GM18520 (cell line): ENCODE measurements around the gene PLAGL2.
"Not testable (repeated sequence)": the region's sequence is repeated elsewhere in the genome, so short reads cannot be mapped to it uniquely, and the experiment has no call there.

Experiments
- ATAC-seq: cut with Tn5 transposase; IDR thresholded peaks from one replicate; pipeline ENCODE4 v1.9.1; 2021; ENCODE audit not compliant: unreplicated experiment

Gene PLAGL2

DNA sequence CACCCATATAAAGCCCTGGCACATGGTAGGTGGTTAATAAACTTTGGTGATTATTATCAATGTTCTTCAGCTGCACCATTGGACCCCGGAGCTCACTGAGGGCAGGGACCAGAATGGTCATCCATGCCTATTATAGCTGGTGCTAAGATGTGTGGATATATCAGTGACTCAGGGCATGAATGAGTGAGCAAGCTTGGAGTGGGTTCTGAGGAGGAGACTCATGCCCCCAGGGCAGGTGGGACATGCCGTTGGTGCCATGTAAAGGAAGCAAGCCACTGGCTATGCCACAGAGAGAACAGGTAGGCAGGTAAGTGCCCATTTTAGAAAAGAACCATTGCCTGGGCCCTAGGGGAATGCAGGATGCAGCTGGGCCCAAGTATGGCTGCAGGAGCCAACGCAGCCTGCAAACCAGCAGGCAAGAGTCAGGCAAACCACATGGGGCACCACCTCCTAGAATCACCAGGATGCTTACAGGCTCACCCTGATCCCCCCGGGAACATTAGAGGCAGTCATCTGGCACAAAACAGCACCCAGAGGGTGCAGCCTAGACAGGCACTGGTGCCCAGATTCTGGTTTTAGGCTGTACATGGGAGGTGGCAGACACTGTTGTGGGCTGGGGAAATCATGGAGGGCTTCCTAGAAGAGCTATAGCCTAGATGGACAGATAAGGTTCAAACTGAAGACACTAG, 23.5 kb downstream of the PLAGL2 start:
- no peak for ATAC-seq

DNA sequence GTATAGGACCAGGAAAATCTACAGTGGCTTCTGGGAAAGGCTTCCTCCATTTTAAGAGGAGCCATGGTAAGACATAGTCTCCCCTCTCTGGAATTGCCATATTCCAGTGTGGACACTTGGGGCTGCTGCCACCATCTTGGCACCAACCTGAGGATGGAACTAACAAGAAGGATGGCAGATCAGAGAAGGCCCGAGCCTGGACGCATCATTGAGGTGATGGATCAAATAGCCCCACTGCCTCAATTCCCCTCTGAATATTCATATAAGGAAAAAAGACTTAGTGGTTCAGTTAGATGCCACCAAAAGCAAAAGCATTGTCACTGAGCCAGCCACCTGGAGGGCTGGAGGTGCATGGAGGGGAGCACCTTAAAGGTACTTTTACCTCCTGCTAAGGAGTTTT, 25.9 kb downstream of the PLAGL2 start:
- no peak for ATAC-seq

DNA sequence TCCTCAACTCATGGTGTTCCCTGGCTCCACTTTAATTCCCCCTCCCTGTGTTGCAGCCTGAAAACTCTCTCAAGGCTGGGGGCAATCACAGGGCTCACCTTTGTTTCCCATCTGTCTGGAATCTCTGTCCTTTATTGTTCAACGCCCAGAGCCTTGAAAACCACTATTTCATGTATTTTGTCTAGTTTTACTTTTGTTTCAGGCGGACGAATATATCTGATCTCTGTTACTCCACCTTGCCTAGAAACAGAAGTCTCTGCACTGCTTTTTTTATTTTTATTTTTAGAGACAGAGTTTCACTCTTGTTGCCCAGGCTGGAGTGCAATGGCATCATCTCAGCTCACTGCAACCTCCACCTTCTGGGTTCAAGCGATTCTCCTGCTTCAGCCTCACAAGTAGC, 27.6 kb downstream of the PLAGL2 start:
- no peak for ATAC-seq

DNA sequence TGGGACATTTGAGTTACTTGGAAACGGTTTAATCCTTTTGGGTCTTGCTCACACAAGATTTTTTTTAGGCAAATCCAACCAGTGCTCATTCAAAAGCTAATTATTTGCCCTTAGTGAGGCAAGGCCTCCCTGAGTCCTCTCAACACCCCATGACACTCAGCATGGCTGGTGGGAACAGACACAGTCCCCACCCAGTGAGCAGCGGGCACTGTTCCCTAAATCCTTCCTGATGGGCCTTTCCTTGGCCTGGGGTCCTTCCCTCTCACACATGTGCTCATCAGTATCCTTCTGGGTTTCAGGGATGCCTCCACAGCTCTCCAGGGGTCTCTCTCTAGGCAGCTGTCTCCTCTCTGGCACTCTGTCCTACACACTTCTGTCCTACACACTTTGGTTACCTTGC, 28.0 kb downstream of the PLAGL2 start:
- no peak for ATAC-seq

DNA sequence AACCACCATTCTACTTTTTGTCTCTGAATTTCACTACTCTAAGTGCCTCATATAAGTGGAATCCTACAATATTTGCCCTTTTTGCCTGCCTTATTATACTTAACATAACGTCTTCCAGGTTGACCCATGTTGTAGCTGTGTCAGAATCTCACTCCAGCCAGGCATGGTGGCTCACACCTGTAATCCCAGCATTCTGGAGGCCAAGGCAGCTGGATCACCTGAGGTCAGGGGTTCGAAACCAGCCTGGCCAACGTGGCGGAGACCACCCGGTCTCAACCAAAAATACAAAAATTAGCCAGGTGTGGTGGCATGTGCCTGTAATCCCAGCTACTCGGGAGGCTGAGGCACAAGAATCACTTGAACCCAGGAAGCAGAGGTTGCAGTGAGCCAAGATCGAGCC, 29.8 kb downstream of the PLAGL2 start:
- ATAC-seq, result not testable (repeated sequence)

DNA sequence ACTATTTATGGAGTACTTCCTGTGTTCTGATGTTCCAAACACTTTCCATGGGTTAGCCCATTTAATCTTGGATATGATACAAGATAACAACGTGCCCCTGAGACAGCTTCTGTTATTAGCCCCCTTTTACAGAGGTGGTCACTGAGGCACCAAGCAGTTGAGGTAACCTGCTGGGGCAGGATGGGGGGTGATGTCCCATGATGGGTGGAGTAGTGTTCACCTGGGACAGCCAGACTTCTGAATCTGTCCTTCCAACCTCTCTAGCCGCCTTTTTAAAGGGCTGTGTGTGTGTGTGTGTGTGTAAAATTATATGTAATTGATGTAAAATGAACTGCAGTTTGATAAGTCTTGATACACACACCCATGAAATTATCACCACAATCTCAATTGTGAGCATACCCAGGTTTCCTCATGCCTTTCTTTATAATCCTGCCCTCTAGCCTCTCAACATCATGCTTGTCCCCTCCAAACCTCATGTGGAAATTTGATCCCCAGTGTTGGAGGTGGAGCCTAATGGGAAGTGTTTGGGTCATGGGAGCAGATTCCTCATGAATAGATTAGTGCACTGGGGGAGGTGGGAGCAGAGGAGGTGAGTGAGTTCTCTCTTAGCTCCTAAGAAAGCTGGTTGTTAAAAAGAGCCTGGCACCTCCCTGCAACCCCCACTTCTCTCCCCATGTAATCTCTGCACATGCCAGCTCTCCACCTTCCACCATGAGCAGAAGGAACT, 39.2 kb downstream of the PLAGL2 start:
- ATAC-seq, result no peak

DNA sequence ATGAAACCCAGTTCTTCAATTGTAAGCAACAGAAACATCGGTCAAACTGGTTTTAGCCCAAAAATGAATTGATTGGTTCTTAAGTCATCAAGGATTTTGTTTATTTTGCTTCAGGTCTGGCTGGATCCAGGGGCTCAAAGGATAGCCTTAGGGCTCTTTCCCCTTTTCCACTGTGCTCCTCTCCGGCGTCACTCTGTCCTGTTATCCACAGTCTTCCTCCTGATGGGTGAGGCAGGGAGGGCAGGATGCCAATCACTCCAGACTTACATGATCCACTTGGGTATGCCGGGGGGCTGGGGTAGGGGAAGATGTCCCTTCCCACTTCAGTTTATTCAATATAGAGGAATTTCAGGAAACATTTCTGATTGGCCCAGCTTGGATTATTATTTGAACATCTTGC, 40.0 kb downstream of the PLAGL2 start:
- no peak for ATAC-seq

DNA sequence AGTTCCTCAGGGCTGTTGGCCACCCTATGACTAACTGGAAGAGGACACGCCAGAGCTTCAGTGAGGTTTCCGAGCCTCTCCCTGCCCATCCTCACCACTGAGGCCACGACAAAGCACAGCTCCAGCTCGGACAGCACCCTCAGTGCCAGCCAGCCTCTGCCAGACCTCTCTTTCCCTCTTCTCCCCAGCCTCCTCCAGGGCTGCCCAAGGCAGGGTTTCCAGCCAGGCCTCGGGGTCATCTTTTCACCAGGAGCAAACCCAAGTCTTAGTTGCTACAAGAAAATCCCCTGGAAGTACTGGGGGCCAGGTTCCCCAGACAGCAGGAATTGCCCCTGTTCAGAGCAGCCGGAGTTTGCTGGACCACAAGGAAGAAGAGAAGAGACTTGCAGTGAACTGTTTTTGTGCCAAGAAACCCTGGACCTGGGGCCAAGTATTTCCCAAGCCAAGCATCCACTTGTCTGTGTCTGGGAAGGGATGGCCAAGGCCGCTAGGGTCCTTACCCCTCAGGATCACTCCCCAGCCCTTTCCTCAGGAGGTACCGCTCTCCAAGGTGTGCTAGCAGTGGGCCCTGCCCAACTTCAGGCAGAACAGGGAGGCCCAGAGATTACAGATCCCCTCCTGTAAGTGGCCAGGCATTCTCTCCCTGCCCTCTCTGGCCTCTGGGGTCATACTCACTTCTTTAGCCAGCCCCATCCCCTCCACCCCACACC, 41.6 kb downstream of the PLAGL2 start:
- no peak for ATAC-seq

DNA sequence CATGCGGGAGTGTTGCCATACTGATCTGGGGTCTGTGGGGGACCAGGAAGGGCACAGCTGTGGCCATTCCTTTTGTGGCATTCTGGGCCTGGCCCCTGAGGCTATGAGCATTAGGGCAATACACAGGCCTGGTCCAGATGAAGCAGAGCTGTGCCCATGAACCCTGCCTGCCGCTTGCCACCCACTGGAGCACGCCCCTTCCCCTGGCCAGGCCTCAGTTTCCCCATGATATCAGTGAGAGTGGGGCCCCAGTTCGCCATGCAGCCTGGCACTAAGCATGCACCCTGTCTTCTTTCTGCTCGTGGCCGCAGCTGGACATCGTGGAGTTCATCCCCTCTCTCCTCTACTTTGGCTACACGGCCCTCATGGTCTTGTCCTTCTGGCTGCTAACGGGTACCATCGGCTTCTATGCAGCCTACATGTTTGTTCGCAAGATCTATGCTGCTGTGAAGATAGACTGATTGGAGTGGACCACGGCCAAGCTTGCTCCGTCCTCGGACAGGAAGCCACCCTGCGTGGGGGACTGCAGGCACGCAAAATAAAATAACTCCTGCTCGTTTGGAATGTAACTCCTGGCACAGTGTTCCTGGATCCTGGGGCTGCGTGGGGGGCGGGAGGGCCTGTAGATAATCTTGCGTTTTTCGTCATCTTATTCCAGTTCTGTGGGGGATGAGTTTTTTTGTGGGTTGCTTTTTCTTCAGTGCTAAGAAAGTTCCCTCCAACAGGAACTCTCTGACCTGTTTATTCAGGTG, 42.4 kb downstream of the PLAGL2 start:
- no peak for ATAC-seq

DNA sequence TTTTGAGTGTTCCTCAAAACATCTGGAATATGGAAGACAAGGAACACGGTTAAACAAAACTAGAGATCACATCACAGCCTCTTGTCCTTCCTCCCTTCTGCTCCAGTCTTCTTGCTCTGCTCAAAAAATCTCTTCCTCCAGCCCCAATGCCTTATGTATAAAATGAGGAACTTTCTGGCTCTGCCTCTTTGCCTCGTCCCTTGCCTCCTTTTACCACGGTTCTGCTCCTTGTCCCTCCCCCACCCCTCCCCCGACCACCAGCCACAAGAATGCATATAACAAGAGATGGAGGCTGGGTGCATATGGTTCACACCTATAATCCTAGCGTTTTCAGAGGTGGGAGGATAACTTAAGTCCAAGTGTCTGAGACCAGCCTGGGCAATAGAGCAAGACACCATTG, 43.6 kb downstream of the PLAGL2 start:
- no peak for ATAC-seq

DNA sequence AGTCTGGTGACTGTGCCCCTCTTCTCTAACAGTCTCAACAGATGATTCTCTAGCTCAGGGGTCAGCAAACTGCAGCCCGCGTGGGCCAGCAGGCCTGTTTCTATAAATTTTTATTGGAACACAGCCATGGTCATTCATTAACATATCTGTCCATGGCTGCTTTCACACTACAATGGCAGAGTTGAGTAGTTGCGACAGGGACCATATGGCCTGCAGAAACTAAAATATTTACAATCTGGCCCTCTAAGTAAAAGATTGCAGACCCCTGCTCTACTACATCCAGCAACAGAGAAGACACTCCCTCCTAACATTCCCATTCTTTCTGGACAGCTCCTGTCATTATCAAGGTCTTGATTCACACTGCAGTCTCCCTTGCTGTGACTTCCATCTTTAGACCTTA, 45.2 kb downstream of the PLAGL2 start:
- ATAC-seq, result no peak

DNA sequence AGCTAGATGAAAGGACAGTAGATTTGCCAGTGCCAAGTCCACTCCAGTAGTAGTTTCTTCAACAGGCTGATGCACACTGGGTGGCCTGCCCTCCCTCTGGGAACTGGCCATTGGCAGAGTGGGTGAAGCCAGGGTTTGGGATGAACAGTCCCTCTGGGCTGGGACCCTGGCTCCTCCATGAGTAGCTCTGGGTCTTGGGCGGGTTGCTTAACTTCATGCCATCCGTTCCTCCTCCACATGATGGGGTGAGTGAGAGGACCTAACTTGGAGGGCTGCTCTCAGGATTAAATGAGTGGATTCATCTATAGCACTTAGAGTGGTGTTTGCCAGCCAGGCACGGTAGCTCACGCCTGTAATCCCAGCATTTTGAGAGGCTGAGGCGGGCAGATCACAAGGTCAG, 47.2 kb downstream of the PLAGL2 start:
- no peak for ATAC-seq

DNA sequence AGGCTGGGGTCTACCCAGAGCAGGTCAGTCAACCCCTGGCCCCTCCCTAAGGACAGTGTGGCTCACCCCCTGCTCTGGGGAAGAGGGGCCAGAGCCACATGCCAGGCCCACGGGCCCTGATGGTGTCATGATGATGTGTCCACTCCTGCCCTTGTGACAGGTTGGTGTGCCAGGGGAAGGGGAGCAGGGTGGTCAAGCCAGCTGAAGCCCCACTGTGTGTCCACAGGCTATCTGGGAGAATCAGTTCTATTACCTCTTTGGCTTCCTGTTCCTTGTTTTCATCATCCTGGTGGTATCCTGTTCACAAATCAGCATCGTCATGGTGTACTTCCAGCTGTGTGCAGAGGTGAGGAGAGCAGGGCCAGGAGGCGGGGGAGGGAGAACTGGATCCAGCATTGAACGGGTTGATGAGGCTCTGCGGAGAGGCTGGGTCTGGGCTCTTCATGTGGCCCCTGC, 47.7 kb downstream of the PLAGL2 start:
- ATAC-seq, result no peak

DNA sequence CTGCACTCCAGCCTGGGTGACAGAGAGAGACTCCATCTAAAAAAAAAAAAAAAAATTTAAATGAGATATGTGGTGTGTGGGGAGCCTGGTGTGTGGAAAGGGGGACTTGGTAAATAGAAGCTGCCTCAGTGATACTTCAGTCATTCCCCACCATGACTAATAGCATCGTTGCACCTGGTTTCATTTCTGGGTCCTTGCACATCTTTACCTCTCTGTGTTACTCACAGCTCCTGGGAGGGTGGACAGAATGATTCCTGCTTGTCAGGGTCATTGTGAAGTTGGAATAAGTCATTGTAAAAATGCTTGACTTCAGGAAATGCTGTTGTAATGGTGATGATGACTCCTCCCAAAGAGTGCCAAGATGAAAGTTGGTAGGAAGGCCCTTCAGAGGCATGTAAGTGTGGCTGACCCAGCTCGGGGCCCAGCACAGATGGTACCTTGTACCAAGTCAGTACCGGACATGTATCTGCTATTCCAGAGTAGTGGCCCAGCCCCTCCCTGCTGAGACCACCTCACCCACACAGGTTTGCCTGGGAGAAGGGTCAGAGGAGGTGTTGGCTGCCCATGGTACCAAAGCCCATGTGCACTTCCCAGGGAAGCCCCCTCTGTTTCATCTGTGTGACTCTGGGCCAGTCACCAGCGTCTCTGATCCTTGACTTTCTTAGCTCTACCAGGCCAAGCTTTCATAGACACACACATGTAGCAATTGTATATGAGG, 48.4 kb downstream of the PLAGL2 start:
- ATAC-seq, result no peak

DNA sequence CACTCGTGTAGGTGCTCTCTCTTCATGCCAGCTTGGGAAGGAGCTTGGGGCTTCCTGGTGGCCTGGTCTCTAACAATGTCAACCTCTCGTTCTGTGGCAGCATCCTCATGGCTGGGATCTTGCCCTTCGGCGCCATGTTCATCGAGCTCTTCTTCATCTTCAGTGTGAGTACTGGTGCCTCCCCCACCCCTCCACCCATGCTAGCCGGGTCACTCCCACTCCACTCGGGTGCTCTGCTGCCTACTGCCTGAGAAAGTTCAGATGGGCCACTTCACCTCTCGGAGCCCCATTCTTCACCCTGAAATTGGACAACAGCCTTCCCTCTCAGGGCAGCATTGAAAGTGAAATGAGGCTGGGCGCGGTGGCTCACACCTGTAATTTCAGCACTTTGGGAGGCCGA, 49.2 kb downstream of the PLAGL2 start:
- no peak for ATAC-seq

DNA sequence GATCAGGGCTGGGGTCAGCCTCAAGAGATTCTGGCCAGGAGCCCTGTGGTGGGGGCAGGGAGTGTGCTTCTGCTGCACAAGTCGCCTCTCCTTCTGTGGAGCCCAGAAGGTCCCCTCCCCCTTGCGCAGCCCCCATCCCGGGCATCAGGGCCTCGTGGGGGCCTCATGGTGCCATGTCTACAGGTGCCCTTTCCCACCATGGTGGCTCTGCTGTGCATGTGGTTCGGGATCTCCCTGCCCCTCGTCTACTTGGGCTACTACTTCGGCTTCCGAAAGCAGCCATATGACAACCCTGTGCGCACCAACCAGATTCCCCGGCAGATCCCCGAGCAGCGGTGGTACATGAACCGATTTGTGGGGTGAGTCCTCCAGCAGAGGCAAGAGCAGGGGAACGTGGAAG, 49.9 kb downstream of the PLAGL2 start:
- no peak for ATAC-seq

DNA sequence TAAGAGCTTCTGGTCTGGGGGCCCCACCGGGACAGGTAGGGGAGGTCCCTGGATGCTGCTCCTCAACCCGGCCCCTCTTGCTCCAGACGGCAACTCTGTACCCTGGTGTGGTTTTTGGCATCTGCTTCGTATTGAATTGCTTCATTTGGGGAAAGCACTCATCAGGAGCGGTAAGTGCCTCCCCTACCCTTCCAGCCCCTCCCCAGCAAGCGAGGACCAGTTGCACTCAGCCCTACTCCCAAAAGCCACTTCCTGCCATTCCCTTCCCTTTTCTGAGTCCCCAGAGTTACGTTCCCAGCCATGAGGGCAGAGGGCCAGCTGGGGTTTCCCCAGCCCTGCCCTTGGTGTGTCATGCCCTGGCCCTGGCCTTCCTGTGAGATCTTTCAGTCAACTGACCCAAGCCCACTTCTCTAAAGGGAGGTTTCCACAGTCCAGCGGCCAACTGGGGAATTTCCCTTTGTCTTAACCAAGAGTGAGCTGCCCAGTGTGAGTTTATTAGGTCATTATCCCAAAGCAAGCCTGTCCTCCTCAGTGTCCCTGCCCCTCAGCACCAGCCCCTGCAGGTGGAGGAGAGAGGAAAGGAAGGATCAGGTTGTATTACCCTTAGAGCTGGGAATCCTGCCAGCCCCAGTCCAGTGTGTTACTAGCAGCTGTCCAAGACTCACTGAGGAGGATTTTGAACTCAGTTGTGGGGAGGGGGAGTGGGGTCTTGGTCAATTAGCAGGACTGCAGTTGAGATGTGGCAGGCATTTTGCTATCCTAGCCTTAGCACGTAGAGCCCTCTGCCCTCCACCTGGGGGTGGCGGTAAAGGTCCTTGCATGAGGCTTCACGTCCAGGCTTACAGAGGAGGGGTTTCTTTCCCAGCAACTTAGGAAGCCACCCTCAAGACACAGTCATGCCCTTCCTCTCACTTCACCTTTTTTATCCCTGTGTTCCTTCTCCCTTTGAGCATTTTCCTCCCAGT, 52.2 kb downstream of the PLAGL2 start:
- ATAC-seq, result peak; percentile 64

DNA sequence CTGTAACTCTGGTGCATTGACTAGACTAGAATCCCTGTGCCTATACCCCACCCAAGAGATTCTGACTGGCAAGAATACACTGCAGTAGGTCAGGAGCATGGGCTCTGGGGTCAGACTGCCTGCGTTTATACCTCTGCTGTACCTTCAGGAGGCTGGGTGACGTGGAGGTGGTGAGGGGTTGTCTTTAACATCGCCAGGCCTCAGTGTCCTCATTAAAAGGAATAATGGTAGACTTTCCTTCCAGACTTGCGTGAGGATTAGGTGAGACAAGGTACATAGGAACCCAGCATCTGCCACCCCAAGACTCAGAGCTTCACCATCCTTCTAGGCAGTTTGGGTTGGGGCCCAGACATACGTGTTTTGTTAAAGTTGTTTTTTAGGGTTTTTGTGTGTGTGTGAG, 53.8 kb downstream of the PLAGL2 start:
- no peak for ATAC-seq

DNA sequence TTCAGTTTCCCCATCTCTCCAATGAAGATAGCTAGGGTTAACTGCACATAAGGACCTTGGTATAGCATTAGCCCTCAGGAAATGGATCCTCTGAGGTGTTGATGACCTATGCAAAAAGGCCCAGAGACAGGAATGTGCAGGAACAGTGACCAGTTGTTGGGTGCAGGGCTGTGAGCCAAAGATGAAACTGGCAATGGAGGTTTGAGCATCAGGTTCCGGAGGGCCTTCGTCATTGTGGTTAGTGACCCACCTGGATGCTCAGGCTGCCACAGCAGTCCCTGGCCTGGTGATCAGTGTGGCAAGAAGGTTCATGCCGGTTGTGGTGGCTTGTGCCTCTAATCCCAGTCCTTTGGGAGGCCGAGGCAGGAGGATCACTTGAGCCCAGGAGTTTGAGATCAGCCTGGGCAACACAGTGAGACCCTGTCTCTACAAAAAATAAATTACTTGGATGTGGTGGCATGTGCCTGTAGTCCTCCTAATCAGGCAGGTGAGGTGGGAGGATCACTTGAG, 54.3 kb downstream of the PLAGL2 start:
- no peak for ATAC-seq
